Measurements from ENCODE around the gene DRD2. TPM values are rescaled to one million over a fixed set of nuclear protein-coding genes. Genes with fewer than 3 reads are reported as not detected.

DRD2 gene
- total RNA-seq, 1 experiment from 2014 or later: 0.44 TPM

- Histone ChIP-seq H2AFZ (ENCODE audit: low read length) (no peak overlapping the region), H4K20me1 (ENCODE audit: control insufficient read depth, insufficient read depth, insufficient read length) (no peaks in the 10 kb centered on the region), H3K79me1 (ENCODE audit: insufficient read depth, low read depth, low read length, poor library complexity, severe bottlenecking) (no peaks in the 10 kb centered on the region), H4K8ac (replicated peaks; ENCODE audit: insufficient read length, low read depth, low read length) (no peak overlapping the region), H3K9me3 (ENCODE audit: control insufficient read depth, low read depth, low read length) (no peaks in the 10 kb centered on the region), H3K9ac (ENCODE audit: extremely low read depth, insufficient read length, low read length) (no peak overlapping the region), H2BK20ac (ENCODE audit: low read depth, low read length, poor library complexity, severe bottlenecking) (no peak overlapping the region), H2BK12ac (ENCODE audit: insufficient read length, low read depth, low read length) (no peak overlapping the region), H4K91ac (ENCODE audit: insufficient read length, low read depth, low read length) (no peak overlapping the region), H3T11ph (ENCODE audit: low read length) (no peak overlapping the region), H2BK120ac (ENCODE audit: low read depth, low read length, poor library complexity, severe bottlenecking) (no peak overlapping the region), H2BK15ac (ENCODE audit: low read depth, low read length) (no peak overlapping the region), H3K4me2 (ENCODE audit: insufficient read depth, insufficient read length, low read length) (no peak overlapping the region), H3K23me2 (ENCODE audit: insufficient read length, low read depth, low read length, poor library complexity, severe bottlenecking) (no peaks in the 10 kb centered on the region), H3K23ac (ENCODE audit: insufficient read length, low read depth, low read length) (no peak overlapping the region), H2BK5ac (ENCODE audit: insufficient read length, low read length) (no peak overlapping the region), H3K79me2 (ENCODE audit: insufficient read depth, low read length) (no peaks in the 10 kb centered on the region), H3K14ac (ENCODE audit: insufficient read depth, low read length) (no peak overlapping the region), H3K56ac (ENCODE audit: insufficient read length, low read depth, low read length) (no peak overlapping the region), H2AK5ac (ENCODE audit: insufficient read length, low read length) (no peak overlapping the region), H4K5ac (ENCODE audit: insufficient read length, low read depth, low read length) (no peak overlapping the region), H3K18ac (ENCODE audit: insufficient read length, low read depth, low read length) (no peak overlapping the region), H3K4ac (ENCODE audit: low read depth, low read length) (no peak overlapping the region), H3K4me1 (ENCODE audit: insufficient read depth, low read length) (no peaks in the 10 kb centered on the region), H3K27ac (ENCODE audit: insufficient read length, low read depth, low read length) (no peak overlapping the region), H3K27me3 (ENCODE audit: insufficient read depth, low read length) (no peaks in the 10 kb centered on the region)
- Mint-ChIP-seq H3K27ac (no peak overlapping the region), H3K4me3 (no peak overlapping the region), H3K4me1 (peaks cover 11 to 12% of the 10 kb centered on the region in 2 experiments), H3K9me3 (no peaks in the 10 kb centered on the region), H3K36me3 (ENCODE audit: insufficient read depth in 1 of 3, low read depth in 3 of 3) (no peaks in the 10 kb centered on the region; a peak in 1 of 7 replicates), H3K27me3 (ENCODE audit: low read depth) (no peaks in the 10 kb centered on the region)
- no peak for TF ChIP-seq CTCF (conservative IDR thresholded peaks at IDR 0.05)
- DNase-seq: no peak
- WGBS (ENCODE audit: extremely low coverage, insufficient read length, low lambda C conversion rate): no CpG with 5 or more reads among the region's 5 CpGs
These were observed 111.8 kb downstream of the DRD2 start for GRCh38 chr11:113363406-113363805.

Small RNAs within 50 kb of the gene (microRNA-seq; reads per million reads assigned to microRNA genes)
- not detected for gene MIR4301 (ENCODE audit: borderline microRNAs expressed)

Other genes with a start within 250 kb of the DRD2 start
- gene TTC12, start 160.8 kb downstream of the DRD2 start, total RNA-seq (2021): 8.3 and 9.5 TPM in 2 replicates
- gene ANKK1, start 87.6 kb downstream of the DRD2 start, total RNA-seq (2021): 0.11 and 0.20 TPM in 2 replicates
- gene TMPRSS5, start 230.9 kb upstream of the DRD2 start, total RNA-seq (2021): 0.37 and 0.81 TPM in 2 replicates

All from H9 (cell line).